ENCODE measurements around the gene MVB12A. TPM values are rescaled to one million over a fixed set of nuclear protein-coding genes. Genes with fewer than 3 reads are reported as not detected.

Gene MVB12A
- total RNA-seq, 1 experiment from 2014 or later: 82.5 TPM

DNA sequence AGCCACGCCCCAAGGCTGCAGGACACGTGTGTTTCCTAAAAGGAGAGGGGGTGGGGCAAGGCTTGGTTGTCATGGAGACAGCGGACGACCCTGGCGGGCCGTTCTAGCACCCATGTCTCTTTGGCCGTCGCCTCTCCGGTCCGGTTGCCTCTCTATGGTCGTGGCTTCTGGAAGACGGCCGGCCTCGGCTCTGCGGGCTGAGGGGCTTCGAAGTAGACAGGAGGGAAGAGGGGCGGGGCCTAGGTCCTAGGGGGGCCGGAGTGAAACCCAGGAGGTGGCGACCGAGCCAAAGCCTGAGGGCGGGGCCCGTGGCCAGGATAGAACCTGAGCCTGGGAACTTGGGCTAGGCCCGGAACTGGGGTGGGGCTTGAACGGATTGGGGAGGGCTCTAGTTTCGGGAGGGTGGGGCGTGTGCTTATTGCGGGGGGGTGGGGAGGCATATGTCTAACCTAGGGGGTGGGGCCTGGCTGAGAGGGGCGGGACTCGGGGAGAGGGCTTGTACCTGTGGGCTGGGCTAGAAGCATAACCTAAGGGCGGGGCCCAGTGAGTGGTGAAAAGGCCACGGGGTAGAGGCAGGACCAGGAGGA, 49.7 kb downstream of the MVB12A start:
- Histone ChIP-seq H4K20me1 (ENCODE audit: low read length) (no peaks in the 10 kb centered on the region), H3K9me2 (replicated peaks; ENCODE audit: low read length) (no peaks in the 10 kb centered on the region), H3K4me1 (ENCODE audit: insufficient read depth, low read length) (peaks cover 14% of the 10 kb centered on the region), H3K36me3 (ENCODE audit: low read depth, low read length) (no peaks in the 10 kb centered on the region), H3K9me3 (ENCODE audit: low read length) (no peaks in the 10 kb centered on the region), H2AFZ (ENCODE audit: low read length) (peak overlapping the region; percentile 91), H3K27me3 (ENCODE audit: low read length) (no peaks in the 10 kb centered on the region), H3K4me2 (ENCODE audit: low read length) (peak overlapping the region; percentile 98), H3K27ac (ENCODE audit: low read length) (peak overlapping the region; percentile 65), H3F3A (ENCODE audit: low read length, unreplicated experiment) (no peaks in the 10 kb centered on the region), H3K9ac (ENCODE audit: low read length) (peak overlapping the region; percentile 76), H3K4me3 (ENCODE audit: low read length) (peak overlapping the region; percentile 91), H3K79me2 (ENCODE audit: low read length) (peaks cover 7% of the 10 kb centered on the region; the same call in 1 of the 2 replicates)
- ATAC-seq (peak; percentile 69), DNase-seq (peak; percentile 97)
- CTCF ChIA-PET: no interaction called here
- no TSS peak for BruUV-seq (replicated peaks)
- TF ChIP-seq, protein P1, sequence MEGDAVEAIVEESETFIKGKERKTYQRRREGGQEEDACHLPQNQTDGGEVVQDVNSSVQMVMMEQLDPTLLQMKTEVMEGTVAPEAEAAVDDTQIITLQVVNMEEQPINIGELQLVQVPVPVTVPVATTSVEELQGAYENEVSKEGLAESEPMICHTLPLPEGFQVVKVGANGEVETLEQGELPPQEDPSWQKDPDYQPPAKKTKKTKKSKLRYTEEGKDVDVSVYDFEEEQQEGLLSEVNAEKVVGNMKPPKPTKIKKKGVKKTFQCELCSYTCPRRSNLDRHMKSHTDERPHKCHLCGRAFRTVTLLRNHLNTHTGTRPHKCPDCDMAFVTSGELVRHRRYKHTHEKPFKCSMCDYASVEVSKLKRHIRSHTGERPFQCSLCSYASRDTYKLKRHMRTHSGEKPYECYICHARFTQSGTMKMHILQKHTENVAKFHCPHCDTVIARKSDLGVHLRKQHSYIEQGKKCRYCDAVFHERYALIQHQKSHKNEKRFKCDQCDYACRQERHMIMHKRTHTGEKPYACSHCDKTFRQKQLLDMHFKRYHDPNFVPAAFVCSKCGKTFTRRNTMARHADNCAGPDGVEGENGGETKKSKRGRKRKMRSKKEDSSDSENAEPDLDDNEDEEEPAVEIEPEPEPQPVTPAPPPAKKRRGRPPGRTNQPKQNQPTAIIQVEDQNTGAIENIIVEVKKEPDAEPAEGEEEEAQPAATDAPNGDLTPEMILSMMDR (conservative IDR thresholded peaks at IDR 0.05; ENCODE audit: low read depth, low read length): no peak
- TF ChIP-seq EZH2phosphoT487 (IDR thresholded peaks at IDR 0.05; ENCODE audit: borderline replicate concordance, low read length) (no peak), EZH2 (IDR thresholded peaks at IDR 0.05; ENCODE audit: low read length, unreplicated experiment) (no peak)
- POLR2A ChIA-PET (ENCODE audit: unreplicated experiment): no interaction called here
- intact Hi-C loops (cut with micrococcal nuclease): loop anchor here (5.0 kb wide), 2 partner anchors 42 to 77 kb away; partner anchors contain the start of gene CCDC194

DNA sequence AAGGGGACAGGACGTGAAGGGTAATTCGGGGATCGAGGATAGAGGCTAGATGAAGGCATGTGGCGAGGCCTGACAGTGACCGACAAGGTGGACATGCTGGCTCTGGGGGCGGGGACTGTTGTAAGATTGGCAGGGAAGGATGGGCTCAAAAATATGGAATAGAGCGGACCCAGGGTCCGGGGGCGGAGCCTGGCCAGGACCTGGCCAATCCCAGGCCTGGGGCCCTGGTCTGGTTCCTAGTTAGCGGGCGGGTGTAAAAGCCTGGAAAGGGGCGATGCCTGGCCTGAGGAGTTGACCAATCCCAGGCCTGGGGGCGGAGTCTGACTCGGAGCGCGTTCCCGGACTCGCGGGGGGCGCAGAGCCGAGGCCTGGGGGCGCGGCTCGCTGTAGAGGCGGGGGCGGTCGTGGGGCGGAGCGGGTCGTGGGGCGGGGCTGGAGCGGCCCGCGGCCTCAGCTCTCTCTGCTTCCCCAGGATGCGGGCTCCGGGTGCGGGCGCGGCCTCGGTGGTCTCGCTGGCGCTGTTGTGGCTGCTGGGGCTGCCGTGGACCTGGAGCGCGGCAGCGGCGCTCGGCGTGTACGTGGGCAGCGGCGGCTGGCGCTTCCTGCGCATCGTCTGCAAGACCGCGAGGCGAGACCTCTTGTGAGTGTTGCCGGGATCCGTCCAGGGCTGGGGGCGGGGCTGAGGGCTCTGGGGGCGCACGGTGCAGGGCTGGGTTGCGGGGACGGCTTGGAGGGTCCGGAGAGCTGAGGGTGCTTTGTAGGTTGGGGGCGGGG, 50.4 kb downstream of the MVB12A start, which contains the start of gene SLC27A1:
TSS of gene SLC27A1 (plus strand) at position 457 of the 774 bp plus-strand sequence. CDS start at position 474, 17 bp downstream.
- Histone ChIP-seq H3K4me1 (ENCODE audit: insufficient read depth, low read length) (peaks cover 17% of the 10 kb centered on the region), H3K9ac (ENCODE audit: low read length) (peak within 1 kb of the TSS; percentile 76), H3K27ac (ENCODE audit: low read length) (peak within 1 kb of the TSS; percentile 65), H3F3A (ENCODE audit: low read length, unreplicated experiment) (no peaks in the 10 kb centered on the region), H4K20me1 (ENCODE audit: low read length) (no peaks in the 10 kb centered on the region), H3K79me2 (ENCODE audit: low read length) (peaks cover 7% of the 10 kb centered on the region; the same call in 1 of the 2 replicates), H3K27me3 (ENCODE audit: low read length) (no peaks in the 10 kb centered on the region), H3K4me2 (ENCODE audit: low read length) (peak within 1 kb of the TSS; percentile 98), H3K9me2 (replicated peaks; ENCODE audit: low read length) (no peaks in the 10 kb centered on the region), H2AFZ (ENCODE audit: low read length) (peak within 1 kb of the TSS; percentile 91), H3K4me3 (ENCODE audit: low read length) (peak within 1 kb of the TSS; percentile 91), H3K36me3 (ENCODE audit: low read depth, low read length) (no peaks in the 10 kb centered on the region), H3K9me3 (ENCODE audit: low read length) (no peaks in the 10 kb centered on the region)
- TF ChIP-seq, protein P1 (conservative IDR thresholded peaks at IDR 0.05; ENCODE audit: low read depth, low read length): no peak
- TF ChIP-seq EZH2 (IDR thresholded peaks at IDR 0.05; ENCODE audit: low read length, unreplicated experiment) (no peak), EZH2phosphoT487 (IDR thresholded peaks at IDR 0.05; ENCODE audit: borderline replicate concordance, low read length) (no peak)
- CTCF ChIA-PET: no interaction called here
- POLR2A ChIA-PET (ENCODE audit: unreplicated experiment): no interaction called here
- intact Hi-C loops (cut with micrococcal nuclease): no loop called here
- DNase-seq (peak; percentile 99), ATAC-seq (peak; percentile 91)
- no TSS peak for BruUV-seq (replicated peaks)
